H1 (cell line): ENCODE data around the gene PROSER1. TPM values are rescaled to one million over a fixed set of nuclear protein-coding genes. Genes with fewer than 3 reads are reported as not detected.

ENCODE experiments used
- CTCF ChIA-PET: fragments of 300-600 bp; sonication (Branson Sonifier 250); formaldehyde crosslinking; loops from one replicate; lab custom pipeline; 2021; ENCODE audit not compliant: partially characterized antibody; lab: Charles Lee
- POLR2A ChIA-PET: fragments of 300-600 bp; sonication (Branson Sonifier 250); formaldehyde crosslinking; loops from one replicate; lab custom pipeline; 2021; ENCODE audit warnings: inconsistent platforms; ENCODE audit not compliant: partially characterized antibody; lab: Charles Lee
- DNase-seq, 2 experiments: peaks; one replicate each; pipeline versions ENCODE4 v3.0.0 to v3.0.0-alpha.2; 2010 to 2022; ENCODE audit warnings: low spot score in 2 of 2, low read depth in 1 of 2, mixed read lengths in 1 of 2
- FAIRE-seq: peaks from 2 replicates; lab custom pipeline; 2011; peaks lifted over from hg19 to GRCh38; lab: Jason Lieb, UNC
- H2AFZ ChIP-seq: 2 replicates; pipeline ENCODE4 v1.8.1; 2012; ENCODE audit warnings: low read length, inconsistent platforms
- H2AK5ac ChIP-seq: 2 replicates; pipeline ENCODE4 v1.6.1; 2013; ENCODE audit warnings: low read depth, low read length
- H2BK120ac ChIP-seq: replicated peaks from 2 replicates; pipeline ENCODE3; 2013; ENCODE audit warnings: low read depth, low read length, inconsistent platforms
- H2BK12ac ChIP-seq: 2 replicates; pipeline ENCODE4 v1.6.1; 2013; ENCODE audit warnings: low read depth, low read length
- H2BK15ac ChIP-seq: 2 replicates; pipeline ENCODE4 v1.6.1; 2013; ENCODE audit warnings: low read length
- H2BK20ac ChIP-seq: 2 replicates; pipeline ENCODE4 v1.6.1; 2013; ENCODE audit warnings: low read length
- H2BK5ac ChIP-seq: 2 replicates; pipeline ENCODE4 v1.6.1; 2013; ENCODE audit warnings: low read depth, low read length
- H3K14ac ChIP-seq: 2 replicates; pipeline ENCODE4 v1.6.1; 2013; ENCODE audit warnings: inconsistent platforms; ENCODE audit not compliant: insufficient read length
- H3K18ac ChIP-seq: 2 replicates; pipeline ENCODE4 v1.6.1; 2013; ENCODE audit warnings: low read length; ENCODE audit errors: extremely low read depth
- H3K23ac ChIP-seq: 2 replicates; pipeline ENCODE4 v1.6.1; 2013; ENCODE audit warnings: inconsistent platforms; ENCODE audit not compliant: insufficient read length
- H3K23me2 ChIP-seq: 2 replicates; pipeline ENCODE4 v1.6.1; 2013; ENCODE audit warnings: low read depth, low read length
- H3K27ac ChIP-seq: 2 replicates; pipeline ENCODE4 v1.6.1; 2011; ENCODE audit warnings: low read depth, low read length, inconsistent platforms
- H3K27me3 ChIP-seq, 4 experiments: replicated peaks in 1 of 4; 1 replicate in 1 of 4; 2 replicates in 3 of 4; pipeline versions ENCODE4 v1.6.1 to v1.8.1; 2011 to 2013; ENCODE audit warnings: low read length in 3 of 4, mild to moderate bottlenecking in 3 of 4, inconsistent platforms in 2 of 4, mixed read lengths in 2 of 4, moderate library complexity in 1 of 4; ENCODE audit not compliant: control insufficient read depth in 3 of 4, insufficient read depth in 3 of 4; ENCODE audit errors: extremely low read depth in 1 of 4
- H3K36me3 ChIP-seq, 4 experiments: 2 replicates each; pipeline versions ENCODE4 v1.6.1 to v1.8.1; 2011 to 2013; ENCODE audit warnings: mild to moderate bottlenecking in 4 of 4, low read length in 3 of 4, moderate library complexity in 2 of 4, control low read depth in 1 of 4, inconsistent platforms in 1 of 4; ENCODE audit not compliant: insufficient read depth in 4 of 4, control insufficient read depth in 2 of 4
- H3K4ac ChIP-seq: replicated peaks from 2 replicates; pipeline ENCODE3; 2013; ENCODE audit warnings: low read length, low read depth, mixed read lengths, inconsistent platforms; ENCODE audit not compliant: insufficient read length
- H3K4me1 ChIP-seq, 4 experiments: replicated peaks in 1 of 4; 1 replicate in 1 of 4; 2 replicates in 3 of 4; pipeline versions ENCODE4 v1.6.1 to v1.8.1; 2011 to 2013; ENCODE audit warnings: low read length in 3 of 4, inconsistent platforms in 2 of 4, mixed read lengths in 1 of 4; ENCODE audit not compliant: insufficient read depth in 4 of 4, control insufficient read depth in 3 of 4
- H3K4me2 ChIP-seq, 2 experiments: 2 replicates each; pipeline versions ENCODE4 v1.6.1 to v1.8.1; 2011 to 2013; ENCODE audit warnings: low read depth in 2 of 2, low read length in 2 of 2, control low read depth in 1 of 2, inconsistent platforms in 1 of 2, mild to moderate bottlenecking in 1 of 2; ENCODE audit not compliant: insufficient read depth in 1 of 2
- H3K4me3 ChIP-seq, 4 experiments: fragments of 200-600, 300-600 bp in 1 of 4; sonication (generic), shearing (Covaris generic), sonication (Bioruptor Twin) in 1 of 4; 2 replicates each; pipeline versions ENCODE4 v1.5.1 to v1.8.1; 2011 to 2016; ENCODE audit warnings: low read length in 4 of 4, low read depth in 3 of 4, control low read depth in 2 of 4, inconsistent platforms in 2 of 4, mild to moderate bottlenecking in 2 of 4, mixed read lengths in 1 of 4, moderate library complexity in 1 of 4; ENCODE audit not compliant: insufficient read depth in 2 of 4; ENCODE audit errors: extremely low read depth in 1 of 4
- H3K56ac ChIP-seq: replicated peaks from 2 replicates; pipeline ENCODE3; 2013; ENCODE audit warnings: low read depth, mild to moderate bottlenecking, mixed read lengths, low read length, inconsistent platforms; ENCODE audit not compliant: insufficient read length
- H3K79me1 ChIP-seq: 2 replicates; pipeline ENCODE4 v1.6.1; 2013; ENCODE audit warnings: low read depth, low read length, control low read depth
- H3K79me2 ChIP-seq, 2 experiments: 2 replicates each; pipeline versions ENCODE4 v1.6.1 to v1.8.1; 2012 to 2013; ENCODE audit warnings: low read length in 2 of 2, mild to moderate bottlenecking in 2 of 2, inconsistent platforms in 1 of 2; ENCODE audit not compliant: insufficient read depth in 2 of 2, control insufficient read depth in 1 of 2
- H3K9ac ChIP-seq, 4 experiments: replicated peaks in 1 of 4; 1 replicate in 1 of 4; 2 replicates in 3 of 4; pipeline versions ENCODE4 v1.6.1 to v1.8.1; 2011 to 2013; ENCODE audit warnings: low read depth in 3 of 4, low read length in 3 of 4, control low read depth in 2 of 4, mild to moderate bottlenecking in 2 of 4, moderate library complexity in 2 of 4, inconsistent platforms in 1 of 4; ENCODE audit errors: extremely low read depth in 1 of 4
- H3K9me3 ChIP-seq, 2 experiments: 2 replicates each; pipeline versions ENCODE4 v1.6.1 to v1.8.1; 2012 to 2013; ENCODE audit warnings: mild to moderate bottlenecking in 2 of 2, moderate library complexity in 2 of 2, control low read depth in 1 of 2, inconsistent platforms in 1 of 2, low read depth in 1 of 2, low read length in 1 of 2, mixed read lengths in 1 of 2; ENCODE audit not compliant: insufficient read depth in 2 of 2
- H4K20me1 ChIP-seq, 2 experiments: replicated peaks in 1 of 2; 2 replicates each; pipeline versions ENCODE3 to v1.8.1; 2011 to 2013; ENCODE audit warnings: inconsistent platforms in 2 of 2, low read length in 2 of 2, mild to moderate bottlenecking in 1 of 2; ENCODE audit not compliant: insufficient read depth in 2 of 2, control insufficient read depth in 1 of 2
- H4K5ac ChIP-seq: 2 replicates; pipeline ENCODE4 v1.6.1; 2013; ENCODE audit warnings: low read length, low read depth, mixed read lengths, inconsistent platforms; ENCODE audit not compliant: insufficient read length
- H4K8ac ChIP-seq: 2 replicates; pipeline ENCODE4 v1.8.0; 2013; ENCODE audit warnings: mild to moderate bottlenecking, moderate library complexity, low read length, inconsistent platforms; ENCODE audit not compliant: insufficient read depth; ENCODE audit errors: extremely low read depth
- H4K91ac ChIP-seq: replicated peaks from 2 replicates; pipeline ENCODE3; 2013; ENCODE audit warnings: low read length, mixed read lengths, inconsistent platforms; ENCODE audit not compliant: insufficient read length
- ATF2 ChIP-seq: IDR thresholded peaks from 2 replicates; pipeline ENCODE4 v1.6.1; 2012; ENCODE audit warnings: low read length, inconsistent platforms
- CEBPB ChIP-seq: IDR thresholded peaks from 2 replicates; pipeline ENCODE4 v1.6.1; 2012; ENCODE audit warnings: low read depth, low read length
- CHD2 ChIP-seq: IDR thresholded peaks from 2 replicates; pipeline ENCODE4 v1.6.1; 2012; ENCODE audit warnings: low read length, improper control_type of control experiment
- CTCF ChIP-seq, 3 experiments: IDR thresholded peaks; 1 replicate in 2 of 3; 2 replicates in 1 of 3; pipeline versions ENCODE4 v1.5.1 to v1.6.1; 2011; ENCODE audit warnings: low read length in 3 of 3, mild to moderate bottlenecking in 3 of 3, inconsistent platforms in 2 of 3, low read depth in 1 of 3, moderate library complexity in 1 of 3; ENCODE audit not compliant: insufficient read depth in 1 of 3; ENCODE audit errors: control extremely low read depth in 1 of 3
- FOSL1 ChIP-seq: IDR thresholded peaks from 2 replicates; pipeline ENCODE4 v1.6.1; 2011; ENCODE audit warnings: mild to moderate bottlenecking, low read depth, low read length, moderate library complexity; ENCODE audit not compliant: insufficient read depth
- KDM4A ChIP-seq: IDR thresholded peaks from one replicate; pipeline ENCODE4 v1.7.1; 2012; ENCODE audit warnings: low read depth, mild to moderate bottlenecking, moderate library complexity, low read length, inconsistent platforms; ENCODE audit not compliant: severe bottlenecking
- SIN3A ChIP-seq, 2 experiments: IDR thresholded peaks in 1 of 2; conservative IDR thresholded peaks in 1 of 2; 2 replicates each; pipeline ENCODE4 v1.6.1; 2011 to 2012; ENCODE audit warnings: low read length in 2 of 2, improper control_type of control experiment in 1 of 2, low read depth in 1 of 2, mild to moderate bottlenecking in 1 of 2
- SRF ChIP-seq: IDR thresholded peaks from 2 replicates; pipeline ENCODE4 v1.6.1; 2011; ENCODE audit warnings: mild to moderate bottlenecking, low read depth, low read length, moderate library complexity
- TEAD4 ChIP-seq: IDR thresholded peaks from 2 replicates; pipeline ENCODE4 v1.6.1; 2012; ENCODE audit warnings: low read depth, low read length, inconsistent platforms, mixed read lengths
- WGBS, 2 experiments: shearing (Covaris generic) in 1 of 2; methylation state at CpG; one replicate each; pipeline versions ENCODE4 v1.1.6 to v1.1.7; 2013 to 2015; ENCODE audit warnings: low lambda C conversion rate in 2 of 2, mixed read lengths in 2 of 2, inconsistent platforms in 1 of 2, low coverage in 1 of 2, missing lambda C conversion rate in 1 of 2; ENCODE audit not compliant: insufficient replicate concordance in 2 of 2, insufficient coverage in 1 of 2, insufficient read length in 1 of 2; ENCODE audit errors: extremely low coverage in 1 of 2, missing lambda C conversion rate in 1 of 2; 5-methylcytosine and 5-hydroxymethylcytosine counted together
- polyA plus RNA-seq, 7 experiments: library from polyadenylated mRNA; depleted of rRNA in 3 of 7; stranded (reverse) in 5 of 7; unstranded in 2 of 7; fragments of >200 nt in 5 of 7; fragments of 200-250 nt in 2 of 7; gene quantifications; 1 replicate in 5 of 7; 2 replicates in 1 of 7; 4 replicates in 1 of 7; pipeline versions ENCODE4 v1.2.1 to v1.2.3, GENCODE V29; 2011 to 2013; ENCODE audit warnings: missing spikeins in 2 of 7, mixed read lengths in 2 of 7
- total RNA-seq: library from RNA; stranded (reverse); fragmentation: NEBNext Ultra II Directional; extraction: Animal tissue kit (Norgen Biotek cat#: 25700); gene quantifications from 2 replicates; pipeline ENCODE4 v1.2.1, GENCODE V29; 2021

PROSER1 gene
- total and polyA plus RNA-seq, 2 of the 8 experiments (the other 6 are each of a cell fraction or from before 2014, with no cell fraction given): 99.2 to 116 TPM

GRCh38 chr13:39054112-39054511 is 16.2 kb upstream of the PROSER1 start:
- no peak overlapping the region for H2BK20ac ChIP-seq
- DNase-seq (no peak), FAIRE-seq (no peak)
- H3K27ac ChIP-seq: no peak overlapping the region
- no peak overlapping the region for H2BK15ac ChIP-seq
- no peak overlapping the region for H3K18ac ChIP-seq
- TF ChIP-seq SIN3A (conservative IDR thresholded peaks at IDR 0.05 in 1 of 2, IDR thresholded peaks at IDR 0.05 in 1 of 2; ENCODE audit: low read depth in 1 of 2, low read length in 2 of 2) (no peak), TEAD4 (no peak), SRF (no peak), CEBPB (no peak), KDM4A (no peak), FOSL1 (no peak), CTCF (IDR thresholded peaks at IDR 0.05; ENCODE audit: control extremely low read depth in 1 of 3, insufficient read depth in 1 of 3, low read depth in 1 of 3, low read length in 3 of 3) (no peak), CHD2 (no peak), ATF2 (no peak)
- no peak overlapping the region for H3K4ac ChIP-seq
- H3K14ac ChIP-seq: no peak overlapping the region
- no peaks in the 10 kb centered on the region for H3K23me2 ChIP-seq
- no peak overlapping the region for H3K23ac ChIP-seq
- H2BK5ac ChIP-seq: no peak overlapping the region
- H4K5ac ChIP-seq: no peak overlapping the region
- no peaks in the 10 kb centered on the region for H3K79me2 ChIP-seq
- ChIA-PET CTCF (interaction anchor here (1.3 kb wide), 1 partner anchor 91 kb away, joined by 3 read pairs; no protein-coding TSS in a partner anchor), POLR2A (interaction anchor here (0.8 kb wide), 1 partner anchor 9 kb away, joined by 3 read pairs; no protein-coding TSS in a partner anchor)
- H3K36me3 ChIP-seq: peaks cover 0 to 3% (median 0%) of the 10 kb centered on the region in 4 experiments; a peak in 1 of 8 replicates
- no peak overlapping the region for H3K56ac ChIP-seq
- H2BK120ac ChIP-seq: no peak overlapping the region
- no peaks in the 10 kb centered on the region; a peak in 1 of 4 replicates for H3K9me3 ChIP-seq
- no peaks in the 10 kb centered on the region for H3K79me1 ChIP-seq
- no peak overlapping the region for H2BK12ac ChIP-seq
- H4K91ac ChIP-seq: no peak overlapping the region
- H3K4me1 ChIP-seq: no peaks in the 10 kb centered on the region
- no peak overlapping the region for H3K9ac ChIP-seq
- peaks cover 0 to 1% (median 0%) of the 10 kb centered on the region in 4 experiments; a peak in 1 of 7 replicates for H3K27me3 ChIP-seq
- H2AFZ ChIP-seq: no peak overlapping the region
- no peaks in the 10 kb centered on the region for H4K20me1 ChIP-seq
- WGBS, 2 experiments: 93% methylated on average over 3 of the region's 3 CpGs; no CpG with 5 or more reads in 1 of the 2 experiments
- H3K4me2 ChIP-seq: no peak overlapping the region
- no peak overlapping the region for H4K8ac ChIP-seq
- H3K4me3 ChIP-seq: no peak overlapping the region
- H2AK5ac ChIP-seq: no peak overlapping the region
